Measurements from ENCODE around the gene FNIP2.
"Not testable (repeated sequence)": the region's sequence is repeated elsewhere in the genome, so short reads cannot be mapped to it uniquely, and the experiment has no call there.

DNA sequence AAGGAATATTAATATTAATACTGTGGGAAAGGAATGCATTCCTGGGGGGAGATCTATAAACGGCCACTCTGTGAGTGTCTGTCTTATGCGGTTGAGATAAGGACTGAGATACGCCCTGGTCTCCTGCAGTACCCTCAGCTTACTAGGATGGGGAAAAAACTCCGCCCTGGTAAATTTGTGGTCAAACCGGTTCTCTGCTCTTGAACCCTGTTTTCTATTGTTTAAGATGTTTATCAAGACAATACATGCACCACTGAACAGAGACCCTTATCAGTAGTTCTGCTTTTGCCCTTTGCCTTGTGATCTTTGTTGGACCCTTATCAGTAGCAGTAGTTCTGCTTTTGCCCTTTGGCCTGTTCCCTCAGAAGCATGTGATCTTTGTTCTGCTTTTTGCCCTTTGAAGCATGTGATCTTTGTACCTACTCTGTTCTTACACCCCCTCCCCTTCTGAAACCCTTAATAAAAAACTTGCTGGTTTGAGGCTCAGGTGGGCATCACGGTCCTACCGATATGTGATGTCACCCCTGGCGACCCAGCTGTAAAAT is 151.7 kb downstream of the FNIP2 start:
- TF ChIP-seq, protein P1, sequence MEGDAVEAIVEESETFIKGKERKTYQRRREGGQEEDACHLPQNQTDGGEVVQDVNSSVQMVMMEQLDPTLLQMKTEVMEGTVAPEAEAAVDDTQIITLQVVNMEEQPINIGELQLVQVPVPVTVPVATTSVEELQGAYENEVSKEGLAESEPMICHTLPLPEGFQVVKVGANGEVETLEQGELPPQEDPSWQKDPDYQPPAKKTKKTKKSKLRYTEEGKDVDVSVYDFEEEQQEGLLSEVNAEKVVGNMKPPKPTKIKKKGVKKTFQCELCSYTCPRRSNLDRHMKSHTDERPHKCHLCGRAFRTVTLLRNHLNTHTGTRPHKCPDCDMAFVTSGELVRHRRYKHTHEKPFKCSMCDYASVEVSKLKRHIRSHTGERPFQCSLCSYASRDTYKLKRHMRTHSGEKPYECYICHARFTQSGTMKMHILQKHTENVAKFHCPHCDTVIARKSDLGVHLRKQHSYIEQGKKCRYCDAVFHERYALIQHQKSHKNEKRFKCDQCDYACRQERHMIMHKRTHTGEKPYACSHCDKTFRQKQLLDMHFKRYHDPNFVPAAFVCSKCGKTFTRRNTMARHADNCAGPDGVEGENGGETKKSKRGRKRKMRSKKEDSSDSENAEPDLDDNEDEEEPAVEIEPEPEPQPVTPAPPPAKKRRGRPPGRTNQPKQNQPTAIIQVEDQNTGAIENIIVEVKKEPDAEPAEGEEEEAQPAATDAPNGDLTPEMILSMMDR (IDR thresholded peaks at IDR 0.05): not testable (repeated sequence)
- TF ChIP-seq EP300, POLR2A, POLR2AphosphoS5 (IDR thresholded peaks at IDR 0.05): not testable (repeated sequence)
